Small intestine (tissue), 7 donors: ENCODE measurements around the gene GNLY. TPM values are rescaled to one million over a fixed set of nuclear protein-coding genes. Genes with fewer than 3 reads are reported as not detected.

Experiments
- DNase-seq, 2 donors: peaks; one replicate each; pipeline versions ENCODE4 v3.0.0 to v3.0.0-alpha.2; 2013
- FAIRE-seq: peaks from 2 replicates; lab custom pipeline; 2012; peaks lifted over from hg19 to GRCh38; lab: Jason Lieb, UNC
- H3K27ac ChIP-seq, 3 donors: one replicate each; pipeline ENCODE4 v1.5.1; 2013; ENCODE audit warnings: low read length in 2 of 3, mild to moderate bottlenecking in 2 of 3, control low read depth in 1 of 3, inconsistent platforms in 1 of 3, low read depth in 1 of 3, moderate library complexity in 1 of 3
- H3K27me3 ChIP-seq, 3 donors: one replicate each; pipeline ENCODE4 v1.6.1; 2013; ENCODE audit warnings: low read length in 3 of 3, inconsistent platforms in 1 of 3; ENCODE audit not compliant: control insufficient read depth in 3 of 3, insufficient read depth in 3 of 3
- H3K36me3 ChIP-seq, 3 donors: one replicate each; pipeline ENCODE4 v1.6.1; 2013; ENCODE audit warnings: low read length in 3 of 3, inconsistent platforms in 1 of 3, low read depth in 1 of 3, mild to moderate bottlenecking in 1 of 3, moderate library complexity in 1 of 3; ENCODE audit not compliant: control insufficient read depth in 3 of 3, insufficient read depth in 2 of 3
- H3K4me1 ChIP-seq, 3 donors: one replicate each; pipeline ENCODE4 v1.6.1; 2013; ENCODE audit warnings: low read length in 2 of 3, inconsistent platforms in 1 of 3, low read depth in 1 of 3, mild to moderate bottlenecking in 1 of 3, moderate library complexity in 1 of 3; ENCODE audit not compliant: control insufficient read depth in 3 of 3, insufficient read depth in 2 of 3
- H3K4me3 ChIP-seq, 3 donors: one replicate each; pipeline ENCODE4 v1.5.1; 2013; ENCODE audit warnings: low read length in 3 of 3, control low read depth in 1 of 3, inconsistent platforms in 1 of 3, low read depth in 1 of 3, mild to moderate bottlenecking in 1 of 3, moderate library complexity in 1 of 3
- H3K9me3 ChIP-seq, 2 donors: one replicate each; pipeline ENCODE4 v1.6.1; 2013; ENCODE audit warnings: low read depth in 1 of 2, low read length in 1 of 2; ENCODE audit not compliant: control insufficient read depth in 2 of 2, insufficient read depth in 1 of 2
- WGBS, 3 donors: extraction: QIAGEN DNeasy Blood & Tissue Kit; methylation state at CpG; one replicate each; pipeline ENCODE4 v1.1.7; 2013; 5-methylcytosine and 5-hydroxymethylcytosine counted together
- polyA plus RNA-seq, 4 donors: library from polyadenylated mRNA; stranded (reverse) in 3 of 4; unstranded in 1 of 4; fragments of 200-250 nt in 3 of 4; fragments of 120-200 nt in 1 of 4; gene quantifications; one replicate each; pipeline versions ENCODE4 v1.2.1 to v1.2.3, GENCODE V29; 2013
- donor health status: healthy with polysubstance abuse.
- donor health status: control.
- donor health status: control.
- donor health status: Bipolar disorder and iron deficiency.
- donor health status: healthy.

The GNLY gene
- polyA plus RNA-seq, 4 donors: 1.4 to 2.1 (median 1.4) TPM; not detected in 1

DNA sequence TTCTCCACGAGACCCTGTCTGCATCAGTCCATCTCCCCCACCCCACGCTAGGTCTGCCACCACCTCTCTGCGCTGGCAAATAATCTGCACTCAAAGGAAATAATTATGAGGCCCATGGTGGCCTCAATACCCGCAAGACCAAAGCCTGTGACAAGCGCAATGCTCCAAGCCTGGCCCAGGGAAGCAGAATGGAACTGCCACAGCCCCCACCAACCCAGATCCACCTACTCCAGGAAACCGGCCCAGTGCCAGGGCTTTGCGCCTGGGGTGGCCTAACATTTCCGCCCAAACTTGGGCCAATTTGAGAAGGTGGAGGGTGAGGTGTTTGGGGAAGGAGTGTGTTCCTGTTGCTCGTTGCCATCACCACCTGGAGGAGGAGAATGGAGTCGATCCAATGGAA, 33.6 kb downstream of the GNLY start:
- Histone ChIP-seq H3K27ac (no peak overlapping the region), H3K4me1 (no peaks in the 10 kb centered on the region), H3K9me3 (no peaks in the 10 kb centered on the region), H3K4me3 (no peak overlapping the region), H3K27me3 (peaks cover 0 to 10% (median 0%) of the 10 kb centered on the region in 3 donors), H3K36me3 (no peaks in the 10 kb centered on the region)
- 79 to 84% (median 80%) methylated on average over 10 of the region's 10 CpGs for WGBS, 3 donors
- DNase-seq (no peak), FAIRE-seq (no peak)

DNA sequence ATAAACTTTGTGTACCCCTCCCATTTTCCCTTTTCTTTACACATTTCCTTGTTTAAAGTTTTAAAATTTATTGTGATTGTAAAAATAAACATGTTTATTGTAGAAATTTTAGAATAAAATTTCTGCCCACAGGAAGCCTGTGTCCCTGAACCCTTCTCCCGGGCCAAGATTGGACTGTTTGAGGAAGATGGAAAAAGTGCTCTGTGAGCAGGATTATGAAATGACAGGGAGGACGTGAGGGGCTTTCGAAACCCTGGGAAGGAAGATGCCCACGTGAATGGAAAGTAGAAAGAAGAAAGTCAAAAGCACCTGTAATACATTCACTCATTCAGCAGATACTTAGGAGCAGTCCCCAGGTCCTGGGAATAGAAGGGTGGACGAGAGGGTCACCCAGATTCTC, 34.2 kb downstream of the GNLY start:
- H3K9me3 ChIP-seq: no peaks in the 10 kb centered on the region
- H3K4me1 ChIP-seq: no peaks in the 10 kb centered on the region
- no peak overlapping the region for H3K27ac ChIP-seq
- H3K27me3 ChIP-seq: peaks cover 0 to 10% (median 0%) of the 10 kb centered on the region in 3 donors
- 65 to 70% (median 66%) methylated on average over 5 of the region's 5 CpGs for WGBS, 3 donors
- no peak for FAIRE-seq
- no peak for DNase-seq
- no peak overlapping the region for H3K4me3 ChIP-seq
- no peaks in the 10 kb centered on the region for H3K36me3 ChIP-seq

DNA sequence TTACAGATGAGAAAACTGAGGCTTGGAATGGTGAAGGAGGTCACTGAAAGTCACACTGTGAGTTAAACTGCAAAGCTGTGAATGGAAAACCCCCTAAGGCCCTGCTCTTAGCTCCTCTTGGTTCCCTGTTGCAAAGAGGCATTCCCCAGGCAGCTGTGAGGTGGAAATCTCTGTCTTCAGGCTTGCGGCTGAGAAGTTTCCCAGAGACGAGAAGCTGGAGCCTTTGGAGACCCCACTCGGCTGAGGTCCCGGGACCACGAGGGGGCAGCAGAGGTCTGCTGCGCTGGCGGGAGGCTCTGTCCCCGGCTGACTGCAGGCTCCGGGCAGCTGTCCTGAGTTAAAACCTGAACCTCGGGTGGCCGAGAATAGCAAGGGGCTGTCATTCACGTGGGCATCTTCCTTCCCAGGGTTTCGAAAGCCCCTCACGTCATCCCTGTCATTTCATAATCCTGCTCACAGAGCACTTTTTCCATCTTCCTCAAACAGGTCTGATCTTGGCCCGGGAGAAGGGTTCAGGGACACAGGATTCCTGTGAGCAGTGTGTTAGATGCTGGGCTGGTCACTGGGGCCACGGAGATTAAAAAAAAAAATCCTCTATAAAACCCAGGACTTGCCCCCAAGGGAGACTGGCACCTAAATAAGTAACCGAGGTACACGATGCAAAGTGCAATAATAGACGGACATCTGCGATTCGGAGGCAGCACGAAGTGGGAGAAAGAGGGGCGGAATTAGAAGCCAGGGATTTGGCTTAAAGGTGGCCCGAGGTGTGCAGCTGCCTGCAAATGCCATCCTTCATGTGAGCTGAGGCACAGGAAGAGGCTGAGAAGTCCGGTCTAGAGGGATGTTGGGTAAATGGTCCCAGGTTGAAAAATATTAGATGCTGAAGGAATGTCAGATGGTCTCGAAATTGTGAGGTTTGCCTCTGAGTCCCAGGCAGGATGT, 35.0 kb downstream of the GNLY start:
- DNase-seq (peak; percentile 67 to 83), FAIRE-seq (no peak)

DNA sequence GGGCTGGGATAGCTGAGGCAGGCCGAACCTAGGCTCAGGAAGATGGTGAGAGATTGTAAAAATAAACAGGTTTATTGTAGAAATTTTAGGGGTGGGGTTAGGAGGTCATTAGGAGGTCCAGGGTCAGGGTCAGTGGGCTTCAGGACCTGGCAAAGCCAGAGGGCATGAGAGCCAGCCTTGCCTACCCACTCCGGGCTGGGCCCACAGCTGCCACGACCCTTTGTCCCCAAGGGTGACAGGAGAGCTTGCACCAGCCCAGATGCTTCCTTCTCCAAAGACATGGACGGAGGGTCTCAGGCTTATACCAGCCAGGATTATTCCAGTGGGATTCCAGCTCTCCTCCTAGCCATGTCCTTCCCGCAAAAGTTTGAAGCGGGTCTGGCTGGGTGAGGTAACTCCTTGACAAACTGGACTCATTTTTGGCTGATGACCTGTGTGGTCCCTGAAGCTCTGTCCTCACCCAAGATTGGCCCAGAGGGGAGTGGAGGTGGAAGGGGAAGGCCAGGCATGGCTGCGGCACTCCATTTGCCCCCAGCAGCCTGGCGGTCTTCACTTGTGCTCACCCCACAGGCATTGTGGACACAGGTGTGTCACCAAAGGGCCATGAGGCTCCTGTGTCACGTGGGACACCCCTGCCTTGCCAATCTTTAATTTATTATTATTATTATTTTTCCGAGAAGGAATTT, 35.8 kb downstream of the GNLY start:
- 80 to 88% (median 85%) methylated on average over 10 of the region's 10 CpGs for WGBS, 3 donors
- H3K27me3 ChIP-seq: peaks cover 0 to 11% (median 0%) of the 10 kb centered on the region in 3 donors
- no peak overlapping the region for H3K4me3 ChIP-seq
- no peaks in the 10 kb centered on the region for H3K4me1 ChIP-seq
- H3K36me3 ChIP-seq: no peaks in the 10 kb centered on the region
- no peak for FAIRE-seq
- no peaks in the 10 kb centered on the region for H3K9me3 ChIP-seq
- no peak overlapping the region for H3K27ac ChIP-seq
- no peak for DNase-seq

More for the DNA sequence above, 35.0 kb downstream of the GNLY start:
- Histone ChIP-seq H3K9me3 (no peaks in the 10 kb centered on the region), H3K4me1 (no peaks in the 10 kb centered on the region), H3K36me3 (no peaks in the 10 kb centered on the region), H3K27ac (no peak overlapping the region), H3K4me3 (no peak overlapping the region), H3K27me3 (peaks cover 0 to 10% (median 0%) of the 10 kb centered on the region in 3 donors)
- 34 to 37% (median 36%) methylated on average over 26 of the region's 26 CpGs for WGBS, 3 donors

DNA sequence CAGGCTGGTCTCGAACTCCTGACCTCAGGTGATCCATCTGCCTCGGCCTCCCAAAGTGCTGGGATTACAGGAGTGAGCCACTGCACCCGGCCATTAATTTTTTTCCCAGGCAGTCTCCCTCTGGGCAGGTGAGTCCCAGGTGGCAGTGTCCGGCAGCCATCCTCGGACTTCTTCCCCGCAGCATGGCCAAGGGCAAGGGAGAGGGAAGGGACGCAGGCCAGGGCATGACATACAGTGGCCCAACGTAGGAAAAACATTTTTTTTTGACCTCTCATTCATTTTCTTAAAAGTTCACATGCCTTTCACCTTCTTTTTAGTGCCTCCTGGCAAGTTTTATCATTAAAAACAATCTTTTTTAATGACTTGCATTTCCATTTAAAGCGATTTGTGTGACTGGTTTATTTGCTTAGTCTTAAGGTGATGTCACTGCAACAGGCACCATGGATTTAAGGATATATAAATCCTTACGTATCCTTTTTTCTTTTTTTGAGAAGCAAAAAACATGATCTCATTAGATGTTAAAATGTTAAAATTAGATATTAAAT, 36.6 kb downstream of the GNLY start:
- Histone ChIP-seq H3K4me1 (no peaks in the 10 kb centered on the region), H3K9me3 (no peaks in the 10 kb centered on the region), H3K36me3 (no peaks in the 10 kb centered on the region), H3K27me3 (peaks cover 0 to 16% (median 0%) of the 10 kb centered on the region in 3 donors), H3K27ac (no peak overlapping the region), H3K4me3 (no peak overlapping the region)
- DNase-seq (no peak), FAIRE-seq (no peak)
- WGBS, 3 donors: 74 to 88% (median 77%) methylated on average over 9 to 10 of the region's 10 CpGs

DNA sequence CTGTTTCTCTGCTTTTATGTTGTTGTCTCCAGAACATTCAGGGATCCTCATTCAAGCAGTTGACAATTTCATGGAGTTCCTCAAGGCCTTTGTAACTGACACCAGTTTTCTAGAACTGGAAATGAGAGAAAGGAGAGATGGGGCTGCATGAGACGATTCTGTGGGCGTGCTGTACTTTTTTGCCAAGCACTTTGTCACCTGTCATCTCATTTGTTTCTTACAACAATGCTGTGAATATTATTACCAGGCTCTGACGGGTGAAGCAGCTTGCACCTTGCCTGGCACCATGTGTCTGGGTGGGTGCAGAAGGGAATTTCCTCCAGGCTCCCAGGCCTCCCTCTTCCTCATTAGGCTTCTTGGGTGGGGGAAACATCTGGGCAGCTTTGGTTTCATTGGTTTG, 37.4 kb downstream of the GNLY start:
- DNase-seq: no peak
- 61 to 73% (median 67%) methylated on average over 3 of the region's 3 CpGs for WGBS, 3 donors
- H3K27ac ChIP-seq: no peak overlapping the region

DNA sequence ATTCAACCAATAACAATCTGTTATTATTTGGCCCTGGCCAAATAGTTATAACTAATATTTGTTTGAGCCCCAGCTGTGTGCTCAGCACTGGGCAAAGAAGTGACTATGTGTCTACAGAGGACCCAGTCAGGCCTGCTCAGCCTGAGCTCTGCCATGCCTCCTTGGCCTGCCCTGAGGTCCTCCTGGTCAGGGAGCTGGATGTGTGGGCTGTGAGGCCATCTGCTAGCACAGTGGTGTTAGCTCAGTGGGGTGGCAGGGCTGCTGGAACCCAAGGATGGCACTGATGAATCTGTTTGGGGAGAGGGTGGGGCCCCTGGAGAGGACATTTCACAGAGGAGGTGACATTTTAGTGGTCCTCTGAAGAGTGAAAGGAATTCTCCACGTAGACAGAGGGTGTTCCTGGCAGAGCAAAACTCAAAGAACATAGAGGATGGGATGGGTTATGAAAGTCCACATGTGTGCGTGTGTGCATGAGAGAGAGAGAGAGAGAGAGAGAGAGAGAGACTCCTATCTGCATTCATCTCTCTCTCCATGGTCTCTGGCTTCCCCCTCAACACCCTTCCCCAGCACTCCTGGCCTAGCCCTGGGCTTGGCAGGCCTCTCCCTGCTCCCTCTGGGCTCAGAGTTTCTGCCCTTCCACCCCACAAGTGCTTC, 38.4 kb downstream of the GNLY start:
- Histone ChIP-seq H3K36me3 (no peaks in the 10 kb centered on the region), H3K4me3 (no peak overlapping the region), H3K27ac (no peak overlapping the region), H3K27me3 (peaks cover 0 to 22% (median 0%) of the 10 kb centered on the region in 3 donors), H3K9me3 (no peaks in the 10 kb centered on the region), H3K4me1 (no peaks in the 10 kb centered on the region)
- no peak for FAIRE-seq
- WGBS, 3 donors: 70 to 75% (median 74%) methylated on average over 2 of the region's 2 CpGs
- no peak for DNase-seq

More for the DNA sequence above, 37.4 kb downstream of the GNLY start:
- FAIRE-seq: no peak
- H3K4me1 ChIP-seq: no peaks in the 10 kb centered on the region
- no peak overlapping the region for H3K4me3 ChIP-seq
- H3K9me3 ChIP-seq: no peaks in the 10 kb centered on the region
- peaks cover 0 to 17% (median 0%) of the 10 kb centered on the region in 3 donors for H3K27me3 ChIP-seq
- H3K36me3 ChIP-seq: no peaks in the 10 kb centered on the region
